Measurements from ENCODE around the gene MOCS1.

- TF ChIP-seq ZNF549 (tag by site-specific recombination; IDR thresholded peaks at IDR 0.05) (no peak), YY1 (tag by site-specific recombination; IDR thresholded peaks at IDR 0.05) (no peak), ZNF600 (tag by site-specific recombination; IDR thresholded peaks at IDR 0.05) (no peak), HOXC10 (CRISPR knock-in tag; IDR thresholded peaks at IDR 0.05) (no peak), ZNF692 (tag by site-specific recombination; IDR thresholded peaks at IDR 0.05) (no peak), ZNF121 (tag by site-specific recombination; IDR thresholded peaks at IDR 0.05) (no peak), ZNF23 (tag by site-specific recombination; IDR thresholded peaks at IDR 0.05; ENCODE audit: borderline replicate concordance) (no peak), RBAK (tag by site-specific recombination; IDR thresholded peaks at IDR 0.05) (no peak)
- TF ChIP-seq, protein P1, sequence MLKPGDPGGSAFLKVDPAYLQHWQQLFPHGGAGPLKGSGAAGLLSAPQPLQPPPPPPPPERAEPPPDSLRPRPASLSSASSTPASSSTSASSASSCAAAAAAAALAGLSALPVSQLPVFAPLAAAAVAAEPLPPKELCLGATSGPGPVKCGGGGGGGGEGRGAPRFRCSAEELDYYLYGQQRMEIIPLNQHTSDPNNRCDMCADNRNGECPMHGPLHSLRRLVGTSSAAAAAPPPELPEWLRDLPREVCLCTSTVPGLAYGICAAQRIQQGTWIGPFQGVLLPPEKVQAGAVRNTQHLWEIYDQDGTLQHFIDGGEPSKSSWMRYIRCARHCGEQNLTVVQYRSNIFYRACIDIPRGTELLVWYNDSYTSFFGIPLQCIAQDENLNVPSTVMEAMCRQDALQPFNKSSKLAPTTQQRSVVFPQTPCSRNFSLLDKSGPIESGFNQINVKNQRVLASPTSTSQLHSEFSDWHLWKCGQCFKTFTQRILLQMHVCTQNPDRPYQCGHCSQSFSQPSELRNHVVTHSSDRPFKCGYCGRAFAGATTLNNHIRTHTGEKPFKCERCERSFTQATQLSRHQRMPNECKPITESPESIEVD (tag by site-specific recombination; IDR thresholded peaks at IDR 0.05): no peak
Observed at GRCh38 chr6:39978240-39978639, 44.0 kb upstream of the MOCS1 start.
